Placental pericyte (primary cell): ENCODE results near the gene BMP5. TPM values are rescaled to one million over a fixed set of nuclear protein-coding genes. Genes with fewer than 3 reads are reported as not detected.

Experiments used
- total RNA-seq: library from RNA; depleted of rRNA; stranded (reverse); fragments of >200 nt; gene quantifications from 2 replicates; pipeline ENCODE4 v1.2.3, GENCODE V29; 2012

BMP5 gene
- total RNA-seq = not detected in 2 replicates

GRCh38 chr6:55875400-55875799, at the start of gene BMP5:
BMP5 (minus strand) TSS chr6:55875590; CDS start chr6:55874865, 725 bp downstream.

